Omental fat pad (tissue), 4 donors: ENCODE measurements around the gene FBXL4. TPM values are rescaled to one million over a fixed set of nuclear protein-coding genes. Genes with fewer than 3 reads are reported as not detected.

ENCODE experiments used
- ATAC-seq: fragments of 150-250 bp; one replicate; pipeline ENCODE4 v1.9.1; 2016; ENCODE audit warnings: mild to moderate bottlenecking, moderate library complexity; ENCODE audit not compliant: low FRiP score
- DNase-seq: peaks from one replicate; pipeline ENCODE4 v3.0.0-alpha.2; 2019; ENCODE audit warnings: low spot score
- CTCF ChIP-seq, 3 donors: fragments of 450-650 bp; IDR thresholded peaks; one replicate each; pipeline ENCODE4 v1.5.1; 2016 to 2017; ENCODE audit warnings: antibody characterized with exemption in 3 of 3, mild to moderate bottlenecking in 3 of 3, moderate library complexity in 2 of 3
- total RNA-seq, 4 donors: library from RNA; depleted of rRNA; stranded (reverse); fragments of >200 nt; gene quantifications; one replicate each; pipeline ENCODE4 v1.1.0, GENCODE V29; 2016

Gene FBXL4
- total RNA-seq, 4 donors from 2014 or later: 11.4 to 26.5 (median 20.9) TPM

GRCh38 chr6:98980819-98981218, 33.1 kb upstream of the FBXL4 start:
- TF ChIP-seq CTCF (IDR thresholded peaks at IDR 0.05): no peak
- no peak for ATAC-seq
- DNase-seq: no peak

DNA sequence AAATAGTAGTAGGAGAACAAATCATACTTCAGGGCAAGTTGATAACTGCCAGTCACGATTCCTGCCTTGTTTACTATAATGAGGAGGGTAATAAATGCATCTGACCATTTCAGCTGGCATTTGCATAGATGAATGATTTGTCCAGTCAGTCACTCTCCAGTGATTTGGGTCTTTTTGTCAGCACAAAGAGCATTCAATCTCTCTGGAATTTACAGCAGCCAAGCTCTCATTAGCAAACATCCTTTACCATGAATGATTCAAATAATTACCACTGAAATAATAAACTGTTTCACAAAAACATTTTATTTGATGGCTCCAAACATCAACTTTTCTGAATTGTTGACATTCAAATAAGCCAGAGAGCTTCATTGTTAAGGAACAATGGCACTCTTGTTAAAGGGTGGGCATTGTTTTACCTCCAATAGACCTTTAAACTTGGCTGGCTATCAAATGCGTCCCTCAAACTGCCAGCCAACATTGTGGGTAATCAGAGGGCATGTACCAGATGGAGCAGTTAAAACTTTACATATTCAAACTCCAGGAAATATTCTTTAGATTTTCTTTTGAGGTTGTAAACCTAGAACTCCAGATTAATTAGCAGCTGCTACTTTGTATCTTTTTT, 30.0 kb upstream of the FBXL4 start:
- DNase-seq (no peak), ATAC-seq (no peak)
- no peak for TF ChIP-seq CTCF (IDR thresholded peaks at IDR 0.05)

GRCh38 chr6:98976674-98977385, 29.1 kb upstream of the FBXL4 start:
- no peak for ATAC-seq
- no peak for DNase-seq

GRCh38 chr6:98975421-98975820, 27.7 kb upstream of the FBXL4 start:
- no peak for ATAC-seq
- no peak for DNase-seq
- TF ChIP-seq CTCF (IDR thresholded peaks at IDR 0.05): no peak

More at GRCh38 chr6:98976674-98977385, 29.1 kb upstream of the FBXL4 start:
- no peak for TF ChIP-seq CTCF (IDR thresholded peaks at IDR 0.05)

GRCh38 chr6:98974309-98974708, 26.6 kb upstream of the FBXL4 start:
- TF ChIP-seq CTCF (IDR thresholded peaks at IDR 0.05): no peak
- ATAC-seq (no peak), DNase-seq (no peak)

DNA sequence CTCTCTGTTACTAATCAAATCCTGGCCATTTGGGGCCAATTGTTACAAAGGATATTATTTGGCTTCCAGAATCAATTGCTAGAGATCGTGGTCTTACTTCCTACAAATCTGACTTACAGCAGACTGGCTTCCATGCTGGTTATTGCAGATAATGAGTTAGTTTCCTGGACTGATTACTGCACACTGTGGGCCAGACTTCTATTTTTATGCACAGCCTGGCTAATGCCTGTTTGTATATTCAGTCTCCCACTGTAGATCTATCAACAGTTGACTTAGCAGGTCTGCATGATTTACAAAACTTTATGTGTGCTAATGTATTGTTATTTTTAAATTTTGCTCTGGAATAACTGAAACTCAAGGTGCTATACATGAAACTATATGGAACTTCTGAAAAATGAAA, 25.8 kb upstream of the FBXL4 start:
- DNase-seq: no peak
- no peak for ATAC-seq
- TF ChIP-seq CTCF (IDR thresholded peaks at IDR 0.05): no peak

DNA sequence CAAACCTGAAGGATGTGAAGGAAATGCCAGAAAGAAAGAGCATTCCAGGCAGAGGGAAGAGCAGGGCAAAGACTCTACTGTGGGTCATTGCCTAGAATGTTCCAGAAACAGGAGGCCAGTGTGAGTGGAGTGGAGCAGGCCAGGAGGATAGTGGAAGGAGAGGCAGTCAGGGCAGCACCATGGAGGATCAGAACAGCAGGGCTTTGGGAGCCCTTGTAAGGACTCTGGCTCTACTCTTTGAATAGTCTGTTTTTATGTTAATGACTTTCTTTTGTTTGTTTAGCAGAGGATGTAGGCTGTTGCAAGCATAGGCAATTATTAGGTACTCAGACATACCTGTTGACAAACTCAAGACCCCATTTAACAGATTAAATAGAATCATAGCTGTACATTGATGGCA, 23.6 kb upstream of the FBXL4 start:
- no peak for ATAC-seq
- DNase-seq: no peak

More for the DNA sequence above, 23.6 kb upstream of the FBXL4 start:
- TF ChIP-seq CTCF (IDR thresholded peaks at IDR 0.05): no peak
